ENCODE results near the gene C16orf74. TPM values are rescaled to one million over a fixed set of nuclear protein-coding genes. Genes with fewer than 3 reads are reported as not detected.

The C16orf74 gene
- total and polyA plus RNA-seq, 4 donors: 2.6 to 7.9 (median 3.4) TPM

- no peak for TF ChIP-seq CTCF (IDR thresholded peaks at IDR 0.05; ENCODE audit: control extremely low read depth, extremely low read depth)
- Histone ChIP-seq H3K9me3 (ENCODE audit: control insufficient read depth in 4 of 4, insufficient read depth in 3 of 4, low read length in 3 of 4) (no peaks in the 10 kb centered on the region), H3K36me3 (ENCODE audit: control insufficient read depth in 4 of 4, insufficient read depth in 4 of 4, low read length in 4 of 4) (peaks cover 0 to 5% (median 0%) of the 10 kb centered on the region in 4 donors), H3K27me3 (ENCODE audit: control insufficient read depth in 3 of 3, insufficient read depth in 3 of 3, low read length in 2 of 3) (no peaks in the 10 kb centered on the region), H3K27ac (ENCODE audit: low read depth in 1 of 2, low read length in 1 of 2) (no peak overlapping the region), H3K9ac (ENCODE audit: insufficient read depth in 1 of 2, low read length in 2 of 2) (no peak overlapping the region), H3K4me1 (ENCODE audit: control insufficient read depth in 5 of 5, insufficient read depth in 5 of 5, low read length in 5 of 5) (peaks cover 0 to 29% (median 11%) of the 10 kb centered on the region in 5 donors), H3K4me3 (no peak overlapping the region)
- ATAC-seq (ENCODE audit: insufficient read depth, low FRiP score) (no peak), DNase-seq (no peak)
- WGBS, 2 donors: 85 to 94% methylated on average over 11 of the region's 11 CpGs
Measured at GRCh38 chr16:85719605-85720301, 31.1 kb downstream of the C16orf74 start.

GRCh38 chr16:85718682-85719081, 32.2 kb downstream of the C16orf74 start:
- no peak for DNase-seq
- Histone ChIP-seq H3K4me1 (ENCODE audit: control insufficient read depth in 5 of 5, insufficient read depth in 5 of 5, low read length in 5 of 5) (peaks cover 0 to 29% (median 11%) of the 10 kb centered on the region in 5 donors), H3K36me3 (ENCODE audit: control insufficient read depth in 4 of 4, insufficient read depth in 4 of 4, low read length in 4 of 4) (peaks cover 0 to 5% (median 0%) of the 10 kb centered on the region in 4 donors), H3K27me3 (ENCODE audit: control insufficient read depth in 3 of 3, insufficient read depth in 3 of 3, low read length in 2 of 3) (no peaks in the 10 kb centered on the region), H3K9ac (ENCODE audit: insufficient read depth in 1 of 2, low read length in 2 of 2) (no peak overlapping the region), H3K27ac (ENCODE audit: low read depth in 1 of 2, low read length in 1 of 2) (no peak overlapping the region), H3K4me3 (no peak overlapping the region), H3K9me3 (ENCODE audit: control insufficient read depth in 4 of 4, insufficient read depth in 3 of 4, low read length in 3 of 4) (no peaks in the 10 kb centered on the region)
- ATAC-seq (ENCODE audit: insufficient read depth, low FRiP score): no peak
- TF ChIP-seq CTCF (IDR thresholded peaks at IDR 0.05; ENCODE audit: control extremely low read depth, extremely low read depth): no peak
- 47 to 65% methylated on average over 11 of the region's 11 CpGs for WGBS, 2 donors

- TF ChIP-seq CTCF (IDR thresholded peaks at IDR 0.05; ENCODE audit: control extremely low read depth, extremely low read depth): no peak
- Histone ChIP-seq H3K27me3 (ENCODE audit: control insufficient read depth in 3 of 3, insufficient read depth in 3 of 3, low read length in 2 of 3) (no peaks in the 10 kb centered on the region), H3K9me3 (ENCODE audit: control insufficient read depth in 4 of 4, insufficient read depth in 3 of 4, low read length in 3 of 4) (no peaks in the 10 kb centered on the region), H3K9ac (ENCODE audit: insufficient read depth in 1 of 2, low read length in 2 of 2) (no peak overlapping the region), H3K4me3 (no peak overlapping the region), H3K36me3 (ENCODE audit: control insufficient read depth in 4 of 4, insufficient read depth in 4 of 4, low read length in 4 of 4) (peaks cover 0 to 3% (median 0%) of the 10 kb centered on the region in 4 donors), H3K27ac (ENCODE audit: low read depth in 1 of 2, low read length in 1 of 2) (no peak overlapping the region), H3K4me1 (ENCODE audit: control insufficient read depth in 5 of 5, insufficient read depth in 5 of 5, low read length in 5 of 5) (peaks cover 0 to 29% (median 11%) of the 10 kb centered on the region in 5 donors)
- 44 to 53% methylated on average over 6 of the region's 6 CpGs for WGBS, 2 donors
- no peak for ATAC-seq (ENCODE audit: insufficient read depth, low FRiP score)
- no peak for DNase-seq
Measured at GRCh38 chr16:85718153-85718477, 32.8 kb downstream of the C16orf74 start.

Measured in lung (tissue), 12 donors.